ENCODE data around the gene TRAF3. TPM values are rescaled to one million over a fixed set of nuclear protein-coding genes. Genes with fewer than 3 reads are reported as not detected.

Gene TRAF3
- total RNA-seq, 4 donors from 2014 or later = 5.5 to 14.7 (median 6.9) TPM

DNA sequence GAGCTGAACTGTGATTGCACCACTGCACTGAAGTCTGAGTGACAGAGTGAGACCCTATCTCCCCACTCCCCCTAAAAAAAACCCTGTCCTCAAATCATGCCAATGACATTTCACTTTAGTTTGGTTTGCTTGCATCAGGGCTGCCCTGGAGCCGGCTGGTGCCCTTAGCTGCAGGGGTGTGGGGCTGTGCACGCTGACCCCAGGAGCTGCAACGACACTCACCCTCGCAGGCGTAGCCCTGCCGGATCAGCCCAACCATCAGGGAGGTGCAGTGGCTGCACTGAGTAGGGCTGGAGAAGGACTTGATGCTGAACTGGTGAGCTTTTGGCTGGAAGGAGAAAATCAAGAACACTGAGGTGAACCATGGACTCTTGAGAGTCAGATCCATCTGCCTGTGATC lies 175.0 kb downstream of the TRAF3 start:
- no peak for TF ChIP-seq POLR2A (IDR thresholded peaks at IDR 0.05)
- TF ChIP-seq, protein P1, sequence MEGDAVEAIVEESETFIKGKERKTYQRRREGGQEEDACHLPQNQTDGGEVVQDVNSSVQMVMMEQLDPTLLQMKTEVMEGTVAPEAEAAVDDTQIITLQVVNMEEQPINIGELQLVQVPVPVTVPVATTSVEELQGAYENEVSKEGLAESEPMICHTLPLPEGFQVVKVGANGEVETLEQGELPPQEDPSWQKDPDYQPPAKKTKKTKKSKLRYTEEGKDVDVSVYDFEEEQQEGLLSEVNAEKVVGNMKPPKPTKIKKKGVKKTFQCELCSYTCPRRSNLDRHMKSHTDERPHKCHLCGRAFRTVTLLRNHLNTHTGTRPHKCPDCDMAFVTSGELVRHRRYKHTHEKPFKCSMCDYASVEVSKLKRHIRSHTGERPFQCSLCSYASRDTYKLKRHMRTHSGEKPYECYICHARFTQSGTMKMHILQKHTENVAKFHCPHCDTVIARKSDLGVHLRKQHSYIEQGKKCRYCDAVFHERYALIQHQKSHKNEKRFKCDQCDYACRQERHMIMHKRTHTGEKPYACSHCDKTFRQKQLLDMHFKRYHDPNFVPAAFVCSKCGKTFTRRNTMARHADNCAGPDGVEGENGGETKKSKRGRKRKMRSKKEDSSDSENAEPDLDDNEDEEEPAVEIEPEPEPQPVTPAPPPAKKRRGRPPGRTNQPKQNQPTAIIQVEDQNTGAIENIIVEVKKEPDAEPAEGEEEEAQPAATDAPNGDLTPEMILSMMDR (IDR thresholded peaks at IDR 0.05 in 4 of 5, conservative IDR thresholded peaks at IDR 0.05 in 1 of 5) = no peak
- Histone ChIP-seq H3K27me3 (no peaks in the 10 kb centered on the region), H3K4me1 (peaks cover 17 to 21% of the 10 kb centered on the region in 2 donors), H3K4me3 (no peak overlapping the region), H3K9me3 (no peaks in the 10 kb centered on the region), H3K27ac (no peak overlapping the region), H3K36me3 (peaks cover 0 to 68% of the 10 kb centered on the region in 2 donors)
- intact Hi-C loops (cut with DNase I; ENCODE audit: low total_unique reads) (no loop called here), in situ Hi-C loops (cut with MboI; ENCODE audit: low sequenced_read_pairs in 4 of 4) (no loop called here)
- no peak for ATAC-seq
- DNase-seq = no peak

DNA sequence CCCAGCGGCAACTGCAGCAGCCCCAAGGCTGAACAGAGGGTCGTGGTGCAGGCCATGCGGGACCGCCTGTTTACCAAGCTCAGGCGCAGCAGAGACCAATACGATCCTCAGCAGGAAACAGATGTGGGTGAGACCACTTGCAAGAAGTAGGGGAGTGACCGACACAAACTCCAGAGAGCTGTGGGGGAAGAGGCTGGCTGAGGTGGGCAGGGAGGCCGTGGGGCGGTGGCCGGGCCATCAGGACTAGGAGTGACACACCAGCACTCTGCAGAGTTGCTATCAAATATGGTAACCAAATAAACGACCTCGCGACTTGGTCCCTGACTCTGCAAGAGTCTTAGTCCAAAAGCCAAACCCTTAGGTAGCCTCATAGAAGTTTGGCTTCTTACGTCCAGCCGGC lies 175.9 kb downstream of the TRAF3 start:
- ATAC-seq (no peak), DNase-seq (no peak)
- in situ Hi-C loops (cut with MboI; ENCODE audit: low sequenced_read_pairs in 4 of 4) (no loop called here), intact Hi-C loops (cut with DNase I; ENCODE audit: low total_unique reads) (no loop called here)
- Histone ChIP-seq H3K4me1 (peaks cover 17 to 21% of the 10 kb centered on the region in 2 donors), H3K27ac (no peak overlapping the region), H3K27me3 (no peaks in the 10 kb centered on the region), H3K4me3 (no peak overlapping the region), H3K9me3 (no peaks in the 10 kb centered on the region), H3K36me3 (peaks cover 0 to 74% of the 10 kb centered on the region in 2 donors)
- no peak for TF ChIP-seq POLR2A (IDR thresholded peaks at IDR 0.05)
- TF ChIP-seq, protein P1 (IDR thresholded peaks at IDR 0.05 in 4 of 5, conservative IDR thresholded peaks at IDR 0.05 in 1 of 5) = no peak

DNA sequence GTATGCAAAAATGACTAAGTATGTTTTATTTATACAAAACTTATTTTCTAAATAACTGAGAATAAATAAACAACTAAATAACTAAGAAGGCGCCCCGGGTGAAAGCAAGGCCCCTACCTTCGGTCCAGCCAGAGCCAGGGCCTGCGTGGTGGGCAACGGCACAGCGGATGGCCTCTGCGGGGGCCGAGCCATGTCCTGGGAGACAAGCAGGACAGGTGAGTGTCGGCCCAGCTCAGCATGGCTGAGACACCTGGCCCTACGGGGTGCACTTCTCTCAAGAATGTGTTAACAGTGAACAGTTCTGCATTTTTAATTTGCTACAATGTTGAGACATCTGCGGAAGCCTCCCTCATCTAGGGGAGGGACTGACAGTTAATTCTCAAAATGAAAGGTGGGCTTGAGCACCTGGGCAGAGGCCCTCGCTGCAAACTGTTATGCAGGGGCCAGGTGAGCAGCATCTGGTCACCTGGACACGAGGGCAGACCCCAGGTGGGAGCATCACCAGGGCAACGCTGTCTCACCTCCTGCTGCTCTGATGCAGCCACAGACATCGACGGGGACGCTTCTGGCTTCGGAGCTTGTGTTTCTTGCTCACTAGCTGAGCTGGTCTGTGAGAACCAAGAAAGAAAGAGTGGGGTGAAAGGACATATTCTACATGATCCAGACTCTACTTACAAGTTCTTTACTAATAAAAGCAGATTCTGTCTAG lies 177.0 kb downstream of the TRAF3 start:
- ATAC-seq = no peak
- H3K36me3 ChIP-seq = peaks cover 0 to 86% of the 10 kb centered on the region in 2 donors
- TF ChIP-seq, protein P1 (IDR thresholded peaks at IDR 0.05 in 4 of 5, conservative IDR thresholded peaks at IDR 0.05 in 1 of 5) = no peak
- no peak for TF ChIP-seq POLR2A (IDR thresholded peaks at IDR 0.05)
- in situ Hi-C loops (cut with MboI; ENCODE audit: low sequenced_read_pairs in 4 of 4) = no loop called here
- no peak overlapping the region for H3K27ac ChIP-seq
- H3K4me1 ChIP-seq = peaks cover 12 to 14% of the 10 kb centered on the region in 2 donors
- H3K27me3 ChIP-seq = no peaks in the 10 kb centered on the region
- no peaks in the 10 kb centered on the region for H3K9me3 ChIP-seq
- no peak overlapping the region for H3K4me3 ChIP-seq
- no peak for DNase-seq
- intact Hi-C loops (cut with DNase I; ENCODE audit: low total_unique reads) = no loop called here

DNA sequence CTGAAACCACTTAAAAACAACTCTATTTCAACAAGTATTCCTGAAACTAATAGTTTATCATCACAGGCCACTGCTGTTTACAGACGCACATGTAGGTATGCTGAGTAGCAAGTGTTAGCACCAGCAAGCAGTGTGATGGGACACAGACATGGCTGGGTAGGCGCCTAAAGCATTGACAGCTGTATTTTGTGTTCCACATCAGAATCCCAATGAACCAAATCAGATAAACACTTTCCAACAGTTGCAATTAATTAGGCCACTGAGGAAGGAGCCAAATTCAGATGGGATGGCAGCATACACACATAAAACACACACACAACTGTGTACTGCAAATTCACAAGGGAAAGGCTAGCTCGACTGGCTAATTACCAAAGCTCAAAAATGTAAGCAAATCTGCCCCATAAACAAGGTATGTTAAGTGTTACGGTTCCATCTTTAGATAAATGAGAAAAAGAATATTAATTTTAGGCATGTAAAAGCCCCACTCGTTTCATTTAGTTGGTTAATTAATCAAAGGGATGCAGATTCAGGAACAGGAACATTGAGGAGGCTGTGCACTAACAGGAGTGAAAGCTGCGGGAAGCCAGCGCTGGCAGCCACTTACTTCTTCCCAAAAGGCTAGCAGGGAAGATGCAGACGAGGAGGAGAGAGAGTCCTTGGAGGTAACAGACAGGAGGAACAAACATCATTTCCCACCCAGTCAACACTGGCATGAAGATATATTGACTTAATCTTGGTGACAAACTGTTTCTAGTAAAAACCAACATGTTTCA lies 178.6 kb downstream of the TRAF3 start:
- TF ChIP-seq, protein P1 (IDR thresholded peaks at IDR 0.05 in 4 of 5, conservative IDR thresholded peaks at IDR 0.05 in 1 of 5) = no peak
- TF ChIP-seq POLR2A (IDR thresholded peaks at IDR 0.05) = no peak
- no peak overlapping the region for H3K4me3 ChIP-seq
- intact Hi-C loops (cut with DNase I; ENCODE audit: low total_unique reads) (no loop called here), in situ Hi-C loops (cut with MboI; ENCODE audit: low sequenced_read_pairs in 4 of 4) (no loop called here)
- H3K27ac ChIP-seq = no peak overlapping the region
- H3K4me1 ChIP-seq = no peaks in the 10 kb centered on the region
- no peak for ATAC-seq
- DNase-seq = no peak
- no peaks in the 10 kb centered on the region for H3K27me3 ChIP-seq
- H3K9me3 ChIP-seq = no peaks in the 10 kb centered on the region
- H3K36me3 ChIP-seq = peaks cover 0 to 96% of the 10 kb centered on the region in 2 donors
